Adrenal gland (tissue), 12 donors: ENCODE data around the gene LTF. TPM values are rescaled to one million over a fixed set of nuclear protein-coding genes. Genes with fewer than 3 reads are reported as not detected.
A peak's percentile ranks its signal among the peaks of the same experiment; 100 is the strongest.

ENCODE experiments used
- DNase-seq, 7 donors: peaks; one replicate each; pipeline ENCODE4 v3.0.0-alpha.2; 2019 to 2020
- H3K27ac ChIP-seq, 5 donors: fragments of 200-600 bp; sonication (generic) in 4 of 5; 1 replicate in 3 of 5; 2 replicates in 2 of 5; pipeline versions ENCODE4 v1.5.1 to v1.8.0; 2016 to 2020; ENCODE audit warnings: mild to moderate bottlenecking in 1 of 5
- H3K27me3 ChIP-seq: fragments of 200-600 bp; 2 replicates; pipeline ENCODE4 v1.8.0; 2021
- H3K36me3 ChIP-seq, 2 donors: fragments of 200-600 bp; replicated peaks in 1 of 2; 1 replicate in 1 of 2; 2 replicates in 1 of 2; pipeline versions ENCODE4 v1.5.1 to v1.8.0; 2018 to 2022
- H3K4me1 ChIP-seq, 2 donors: fragments of 200-600 bp; replicated peaks in 1 of 2; 1 replicate in 1 of 2; 2 replicates in 1 of 2; pipeline versions ENCODE4 v1.5.1 to v1.8.0; 2018 to 2021
- H3K4me3 ChIP-seq, 4 donors: fragments of 200-600 bp; sonication (generic) in 3 of 4; one replicate each; pipeline ENCODE4 v1.5.1; 2016 to 2018
- H3K9me3 ChIP-seq, 3 donors: fragments of 200-600 bp; sonication (generic) in 1 of 3; replicated peaks in 1 of 3; 1 replicate in 2 of 3; 2 replicates in 1 of 3; pipeline versions ENCODE4 v1.5.1 to v1.8.0; 2016 to 2021
- CTCF ChIP-seq, 6 experiments: fragments of 450-650 bp in 4 of 6; fragments of 200-600 bp in 2 of 6; sonication (generic) in 1 of 6; IDR thresholded peaks; 1 replicate in 5 of 6; 2 replicates in 1 of 6; pipeline versions ENCODE4 v1.5.1 to v1.8.0; 2016 to 2021; ENCODE audit warnings: antibody characterized with exemption in 6 of 6, mild to moderate bottlenecking in 2 of 6, moderate library complexity in 1 of 6
- POLR2A ChIP-seq, 2 donors: fragments of 450-650 bp; IDR thresholded peaks; one replicate each; pipeline ENCODE4 v1.6.1; 2017; ENCODE audit warnings: antibody characterized with exemption in 2 of 2, mild to moderate bottlenecking in 2 of 2, moderate library complexity in 1 of 2
- WGBS, 4 donors: extraction: QIAGEN DNeasy Blood & Tissue Kit in 2 of 4; methylation state at CpG; one replicate each; pipeline versions ENCODE4 v1.1.5 to v1.1.7; 2013 to 2017; 5-methylcytosine and 5-hydroxymethylcytosine counted together
- intact Hi-C, 2 donors: fragments of 100-400 bp; cut with DNase I; formaldehyde crosslinking; loops; one replicate each; pipeline versions ENCODE4 v1.14.1 to v1.15.0; 2022 to 2023
- polyA plus RNA-seq, 3 donors: library from polyadenylated mRNA; stranded (reverse); fragments of 200-250 nt in 2 of 3; fragments of 350-450 nt in 1 of 3; fragmentation: Illumina TruSeq in 1 of 3; extraction: RNeasy Lipid Tissue Mini Kit (QIAGEN cat#74804) in 1 of 3; gene quantifications; one replicate each; pipeline ENCODE4 v1.2.3, GENCODE V29; 2013 to 2014
- total RNA-seq, 9 donors: library from RNA; depleted of rRNA in 4 of 9; stranded (reverse); fragments of >200 nt in 4 of 9; fragments of 120-200 nt in 1 of 9; fragmentation: NEBNext Ultra II Directional in 1 of 9; extraction: Animal tissue kit (Norgen Biotek cat#: 25700) in 1 of 9; gene quantifications; one replicate each; pipeline versions ENCODE4 v1.1.0 to v1.2.4, GENCODE V29; 2013 to 2023
- donor health status: healthy with polysubstance abuse.
- donor health status: Bipolar disorder and iron deficiency.
- donor health status: DM: yes; HTN: yes; CAD: no.
- donor health status: DM: no; HTN: no; CAD: no.
- donor health status: DM: no; HTN: no; CAD: no.
- donor health status: DM: yes; HTN: yes; CAD: no.

LTF gene
- total and polyA plus RNA-seq, 12 donors: 0.50 to 3.7 (median 1.6) TPM

GRCh38 chr3:46503200-46503874, 38.6 kb upstream of the LTF start:
- 78 to 82% (median 80%) methylated on average over 7 of the region's 7 CpGs for WGBS, 4 donors
- Histone ChIP-seq H3K36me3 (no peaks in the 10 kb centered on the region), H3K27ac (no peak overlapping the region), H3K9me3 (no peaks in the 10 kb centered on the region), H3K4me1 (no peaks in the 10 kb centered on the region), H3K27me3 (no peaks in the 10 kb centered on the region), H3K4me3 (no peak overlapping the region)
- no peak for TF ChIP-seq POLR2A (IDR thresholded peaks at IDR 0.05)
- TF ChIP-seq CTCF (IDR thresholded peaks at IDR 0.05): no peak
- intact Hi-C loops: no loop called here
- no peak for DNase-seq

- TF ChIP-seq POLR2A (IDR thresholded peaks at IDR 0.05) (no peak), CTCF (IDR thresholded peaks at IDR 0.05) (no peak)
- intact Hi-C loops: no loop called here
- WGBS, 4 donors: 77 to 85% (median 80%) methylated on average over 4 of the region's 4 CpGs
- H3K36me3 ChIP-seq: no peaks in the 10 kb centered on the region
- no peak overlapping the region for H3K4me3 ChIP-seq
- no peak for DNase-seq
- no peak overlapping the region for H3K27ac ChIP-seq
- no peaks in the 10 kb centered on the region for H3K27me3 ChIP-seq
- no peaks in the 10 kb centered on the region for H3K9me3 ChIP-seq
- no peaks in the 10 kb centered on the region for H3K4me1 ChIP-seq
Observed at GRCh38 chr3:46501702-46502101, 37.0 kb upstream of the LTF start.

- Histone ChIP-seq H3K4me1 (no peaks in the 10 kb centered on the region), H3K27me3 (no peaks in the 10 kb centered on the region), H3K4me3 (no peak overlapping the region), H3K36me3 (no peaks in the 10 kb centered on the region), H3K27ac (no peak overlapping the region), H3K9me3 (no peaks in the 10 kb centered on the region)
- peak in 1 of 7 donors; percentile 3 for DNase-seq
- 64 to 71% (median 68%) methylated on average over 5 of the region's 5 CpGs for WGBS, 4 donors
- intact Hi-C loops: no loop called here
- TF ChIP-seq CTCF (IDR thresholded peaks at IDR 0.05): no peak
- no peak for TF ChIP-seq POLR2A (IDR thresholded peaks at IDR 0.05)
Observed at GRCh38 chr3:46500656-46501635, 36.2 kb upstream of the LTF start.

GRCh38 chr3:46498916-46499519, 34.3 kb upstream of the LTF start:
- Histone ChIP-seq H3K27me3 (no peaks in the 10 kb centered on the region), H3K27ac (no peak overlapping the region), H3K4me1 (no peaks in the 10 kb centered on the region), H3K36me3 (no peaks in the 10 kb centered on the region), H3K9me3 (no peaks in the 10 kb centered on the region), H3K4me3 (no peak overlapping the region)
- TF ChIP-seq CTCF (IDR thresholded peaks at IDR 0.05) (no peak), POLR2A (IDR thresholded peaks at IDR 0.05) (no peak)
- no peak for DNase-seq
- WGBS, 4 donors: 54 to 64% (median 59%) methylated on average over 6 of the region's 6 CpGs
- intact Hi-C loops: no loop called here
